KOPT-K1 (cell line): ENCODE results near the gene ASTL.
"Not testable (repeated sequence)": the region's sequence is repeated elsewhere in the genome, so short reads cannot be mapped to it uniquely, and the experiment has no call there.

Source experiments
- H3K27ac ChIP-seq: fragments of 200-600 bp; sonication (generic); 2 replicates; pipeline ENCODE4 v1.5.1; 2016; ENCODE audit warnings: antibody characterized with exemption, mild to moderate bottlenecking, low read depth, low read length; ENCODE audit not compliant: poor library complexity, severe bottlenecking
- H3K36me3 ChIP-seq: fragments of 200-600 bp; sonication (generic); 2 replicates; pipeline ENCODE4 v1.5.1; 2017; ENCODE audit warnings: antibody characterized with exemption, mild to moderate bottlenecking, low read length, moderate library complexity; ENCODE audit not compliant: insufficient read depth
- H3K9me3 ChIP-seq: fragments of 200-600 bp; sonication (generic); 2 replicates; pipeline ENCODE4 v1.5.1; 2017; ENCODE audit warnings: antibody characterized with exemption, low read length, mild to moderate bottlenecking; ENCODE audit not compliant: insufficient read depth, poor library complexity, severe bottlenecking

Gene ASTL

GRCh38 chr2:96085541-96086355, 52.6 kb downstream of the ASTL start:
- no peak overlapping the region for H3K27ac ChIP-seq
- H3K36me3 ChIP-seq = no peaks in the 10 kb centered on the region
- peaks cover 14% of the 10 kb centered on the region for H3K9me3 ChIP-seq

DNA sequence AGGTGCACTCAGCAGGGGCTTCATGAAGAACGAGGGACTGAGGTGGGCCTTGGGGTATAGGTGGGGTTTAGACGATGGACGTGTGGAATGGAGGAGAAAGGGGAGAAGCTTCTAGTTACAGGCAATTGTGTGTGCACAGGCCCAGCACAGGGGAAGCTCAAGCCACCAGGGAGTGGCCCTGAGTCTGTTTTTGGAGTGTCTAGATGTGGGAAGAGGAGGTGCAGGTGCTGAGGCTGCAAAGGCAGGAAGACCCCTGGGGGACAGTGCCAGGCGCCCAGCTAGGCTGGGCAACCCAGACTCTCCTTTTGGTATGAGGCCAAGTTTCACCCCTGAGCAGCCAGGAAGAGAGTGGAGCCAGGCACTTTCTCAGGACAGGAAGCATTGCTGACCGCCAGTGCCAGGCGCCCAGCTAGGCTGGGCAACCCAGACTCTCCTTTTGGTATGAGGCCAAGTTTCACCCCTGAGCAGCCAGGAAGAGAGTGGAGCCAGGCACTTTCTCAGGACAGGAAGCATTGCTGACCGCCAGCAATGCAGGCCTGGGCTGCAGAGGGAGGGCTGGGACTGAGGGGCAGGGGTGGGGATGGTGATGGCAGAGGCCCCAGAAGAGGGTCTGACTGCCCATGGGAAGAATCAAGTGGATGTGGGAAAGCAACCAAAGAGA, 53.3 kb downstream of the ASTL start:
- H3K27ac ChIP-seq, H3K36me3 ChIP-seq: not testable (repeated sequence)
- peaks cover 14% of the 10 kb centered on the region for H3K9me3 ChIP-seq

- Histone ChIP-seq H3K9me3 (peaks cover 14% of the 10 kb centered on the region), H3K36me3 (no peaks in the 10 kb centered on the region), H3K27ac (no peak overlapping the region)
Measured at GRCh38 chr2:96083989-96084857, 54.1 kb downstream of the ASTL start.

- Histone ChIP-seq H3K9me3 (peaks cover 14% of the 10 kb centered on the region), H3K27ac (no peak overlapping the region)
Measured at GRCh38 chr2:96083064-96083939, 55.0 kb downstream of the ASTL start.

DNA sequence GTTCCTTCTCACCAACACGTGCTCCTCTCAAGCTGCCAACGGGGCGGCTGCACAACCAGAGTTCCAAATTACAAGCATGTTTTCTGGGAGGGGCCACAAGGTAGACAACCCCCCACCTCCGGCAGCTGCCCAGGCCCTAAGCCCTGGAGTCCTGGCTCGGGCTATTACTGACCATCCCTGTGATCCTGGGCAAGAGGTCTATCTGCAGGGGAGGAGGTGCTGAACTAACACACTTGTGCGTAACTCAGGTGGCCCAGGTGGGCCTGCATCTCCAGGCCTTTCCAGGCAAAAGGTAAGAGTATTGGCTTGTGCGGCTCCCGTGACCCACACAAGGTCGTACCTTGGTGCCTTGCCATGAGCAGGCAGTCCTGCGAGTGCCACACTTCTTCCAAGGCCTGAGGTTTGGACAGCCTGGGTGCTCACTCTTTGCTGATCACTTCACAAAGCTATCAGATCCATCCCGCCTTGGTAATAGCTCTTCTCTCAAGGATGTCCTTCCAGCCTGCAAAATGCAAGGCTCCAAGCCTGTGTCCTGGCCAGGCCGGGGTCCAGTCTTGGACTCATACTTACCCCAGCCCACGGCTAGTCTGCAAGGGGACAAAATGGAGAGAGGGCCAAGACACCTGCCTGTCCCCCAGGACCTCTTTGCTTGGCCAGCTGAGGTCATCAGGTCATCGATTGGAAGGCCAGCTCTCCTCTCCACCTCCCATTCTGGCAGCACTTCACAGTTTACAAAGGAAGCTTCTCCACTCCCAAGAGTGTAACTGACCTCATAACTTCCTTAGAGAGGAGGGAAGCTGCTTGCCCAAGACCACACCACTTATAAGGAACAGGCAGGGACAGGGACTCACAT, 55.9 kb downstream of the ASTL start:
- Histone ChIP-seq H3K36me3 (no peaks in the 10 kb centered on the region), H3K27ac (no peak overlapping the region)

More at GRCh38 chr2:96083064-96083939, 55.0 kb downstream of the ASTL start:
- H3K36me3 ChIP-seq = no peaks in the 10 kb centered on the region

GRCh38 chr2:96081042-96081441, 57.3 kb downstream of the ASTL start:
- Histone ChIP-seq H3K27ac (no peak overlapping the region), H3K9me3 (peaks cover 11% of the 10 kb centered on the region), H3K36me3 (no peaks in the 10 kb centered on the region)

More for the DNA sequence above, 55.9 kb downstream of the ASTL start:
- peaks cover 14% of the 10 kb centered on the region for H3K9me3 ChIP-seq

DNA sequence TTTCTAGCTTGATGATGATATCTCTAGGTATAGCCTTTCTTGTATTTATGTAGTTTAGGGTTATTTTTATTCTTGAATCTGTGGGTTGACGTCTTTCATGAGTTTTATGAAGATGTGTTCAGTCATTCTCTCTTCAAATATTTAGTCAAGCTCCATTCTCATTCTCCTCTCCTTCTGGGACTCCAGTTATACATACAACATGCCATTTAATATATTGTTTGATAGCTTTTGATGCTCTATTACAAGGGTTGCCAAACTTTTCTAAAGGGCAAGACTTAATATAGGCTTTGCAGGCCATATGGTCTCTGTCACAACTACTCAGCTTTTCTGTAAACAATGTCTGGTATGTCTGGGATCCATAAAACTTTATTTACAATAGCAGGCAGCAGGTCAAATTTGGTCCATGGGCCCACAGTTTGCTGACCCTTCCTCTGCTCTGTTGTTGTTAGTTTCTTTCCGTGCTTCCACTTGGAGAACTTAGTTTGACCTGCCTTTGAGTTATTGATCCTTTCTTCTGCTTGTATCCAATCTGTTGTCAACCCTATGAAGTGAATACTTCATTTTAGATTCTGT, 63.0 kb downstream of the ASTL start:
- H3K9me3 ChIP-seq = peaks cover 6% of the 10 kb centered on the region
- no peak overlapping the region for H3K27ac ChIP-seq
- no peaks in the 10 kb centered on the region for H3K36me3 ChIP-seq

DNA sequence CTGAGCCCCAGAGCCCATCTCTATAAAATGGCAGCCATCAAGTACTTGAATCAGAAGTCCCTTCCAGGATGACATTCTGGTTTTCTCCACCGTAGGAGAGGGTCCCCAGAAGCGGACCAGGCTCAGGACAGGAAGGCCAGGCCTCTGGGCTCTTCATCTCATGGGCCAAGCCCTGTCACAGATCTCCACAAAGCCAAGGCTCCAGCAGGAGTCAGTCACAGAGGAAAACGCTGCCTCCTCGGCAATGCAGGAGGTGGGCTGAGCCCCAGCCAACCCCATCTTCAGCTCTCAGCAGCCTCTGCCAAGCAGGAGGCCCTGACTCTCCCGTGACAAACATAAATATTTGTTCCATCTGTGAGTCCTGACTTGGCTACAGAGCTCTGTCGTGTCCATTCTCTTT, 64.1 kb downstream of the ASTL start:
- no peak overlapping the region for H3K27ac ChIP-seq
- H3K36me3 ChIP-seq = no peaks in the 10 kb centered on the region
- H3K9me3 ChIP-seq = peaks cover 6% of the 10 kb centered on the region

- Histone ChIP-seq H3K36me3 (no peaks in the 10 kb centered on the region), H3K27ac (no peak overlapping the region)
Measured at GRCh38 chr2:96073170-96073775, 65.0 kb downstream of the ASTL start.

More at GRCh38 chr2:96073170-96073775, 65.0 kb downstream of the ASTL start:
- peaks cover 6% of the 10 kb centered on the region for H3K9me3 ChIP-seq
